Neural crest cell (in vitro differentiated cells): ENCODE results near the gene ZC3H4. TPM values are rescaled to one million over a fixed set of nuclear protein-coding genes. Genes with fewer than 3 reads are reported as not detected.

ENCODE experiments used
- DNase-seq: peaks from one replicate; pipeline ENCODE4 v3.0.0; 2021; ENCODE audit warnings: low read depth, mixed read lengths, low spot score
- H3K27ac Mint-ChIP-seq: one replicate; pipeline ENCODE4 v1.8.0; 2021; ENCODE audit warnings: mild to moderate bottlenecking, mixed read lengths; ENCODE audit not compliant: unreplicated experiment
- H3K27me3 Mint-ChIP-seq: 2 replicates; pipeline ENCODE4 v1.8.0; 2021; ENCODE audit warnings: low read depth, mild to moderate bottlenecking, mixed read lengths
- H3K36me3 Mint-ChIP-seq: 2 replicates; pipeline ENCODE4 v1.8.0; 2021; ENCODE audit warnings: low read depth, mild to moderate bottlenecking, mixed read lengths
- H3K4me1 Mint-ChIP-seq: 2 replicates; pipeline ENCODE4 v1.8.0; 2021; ENCODE audit warnings: mixed read lengths
- H3K4me3 Mint-ChIP-seq: one replicate; pipeline ENCODE4 v1.8.0; 2021; ENCODE audit warnings: mild to moderate bottlenecking, mixed read lengths
- H3K9me3 Mint-ChIP-seq: 2 replicates; pipeline ENCODE4 v1.8.0; 2021; ENCODE audit warnings: mixed read lengths
- total RNA-seq: library from RNA; stranded (reverse); gene quantifications from 2 replicates; pipeline ENCODE4 v1.2.1, GENCODE V29; 2021
- TF ChIP-seq, protein P1 (sequence below): fragments of 200-600 bp; sonication (generic); conservative IDR thresholded peaks from 2 replicates; pipeline ENCODE4 v1.5.0; 2021; ENCODE audit warnings: antibody characterized with exemption, mild to moderate bottlenecking

Gene ZC3H4
- total RNA-seq, 1 donor from 2014 or later, result 104 TPM

DNA sequence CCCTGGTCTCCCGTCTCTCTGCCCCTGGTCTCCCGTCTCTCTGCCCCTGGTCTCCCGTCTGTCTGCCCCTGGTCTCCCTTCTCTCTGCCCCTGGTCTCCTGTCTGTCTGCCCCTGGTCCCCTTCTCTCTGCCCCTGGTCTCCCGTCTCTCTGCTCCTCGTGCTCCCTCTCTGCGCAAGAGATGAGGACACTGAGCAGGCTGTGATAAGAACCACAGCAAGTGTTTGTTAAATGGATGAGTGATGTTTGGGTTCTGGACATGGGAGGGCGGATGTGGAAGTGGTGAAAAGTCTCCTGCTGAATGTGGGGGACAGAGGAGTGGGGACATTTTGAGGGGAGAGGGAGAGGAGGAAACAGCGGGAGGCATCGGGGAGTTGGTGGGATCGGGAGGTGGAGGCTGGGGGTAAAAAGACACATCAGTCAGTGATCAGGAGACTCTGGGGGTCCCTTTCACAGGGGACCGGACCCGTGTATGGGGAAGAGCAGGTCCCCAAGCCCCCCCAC, 85.9 kb downstream of the ZC3H4 start:
- Mint-ChIP-seq H3K27me3 (peaks cover 96% of the 10 kb centered on the region), H3K4me3 (no peak overlapping the region), H3K27ac (no peak overlapping the region)

DNA sequence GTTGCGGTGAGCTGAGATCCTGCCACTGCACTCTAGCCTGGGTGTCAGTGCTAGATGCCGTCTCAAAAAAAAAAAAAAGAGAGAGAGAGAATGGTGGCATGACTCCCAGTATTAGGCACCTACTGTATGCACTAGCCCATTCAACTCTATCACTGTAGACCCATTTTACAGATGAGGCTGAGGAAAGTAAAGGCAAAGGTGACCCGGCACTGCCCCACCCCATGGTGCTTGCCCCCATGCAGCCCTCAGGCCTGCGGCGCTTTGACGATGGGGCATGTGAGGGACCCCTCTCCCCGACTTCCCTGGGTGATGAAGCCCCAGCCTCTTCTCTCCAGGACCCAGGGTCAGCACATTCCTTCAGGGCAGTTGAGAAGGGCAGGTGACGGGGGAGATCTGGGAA, 86.7 kb downstream of the ZC3H4 start:
- TF ChIP-seq, protein P1, sequence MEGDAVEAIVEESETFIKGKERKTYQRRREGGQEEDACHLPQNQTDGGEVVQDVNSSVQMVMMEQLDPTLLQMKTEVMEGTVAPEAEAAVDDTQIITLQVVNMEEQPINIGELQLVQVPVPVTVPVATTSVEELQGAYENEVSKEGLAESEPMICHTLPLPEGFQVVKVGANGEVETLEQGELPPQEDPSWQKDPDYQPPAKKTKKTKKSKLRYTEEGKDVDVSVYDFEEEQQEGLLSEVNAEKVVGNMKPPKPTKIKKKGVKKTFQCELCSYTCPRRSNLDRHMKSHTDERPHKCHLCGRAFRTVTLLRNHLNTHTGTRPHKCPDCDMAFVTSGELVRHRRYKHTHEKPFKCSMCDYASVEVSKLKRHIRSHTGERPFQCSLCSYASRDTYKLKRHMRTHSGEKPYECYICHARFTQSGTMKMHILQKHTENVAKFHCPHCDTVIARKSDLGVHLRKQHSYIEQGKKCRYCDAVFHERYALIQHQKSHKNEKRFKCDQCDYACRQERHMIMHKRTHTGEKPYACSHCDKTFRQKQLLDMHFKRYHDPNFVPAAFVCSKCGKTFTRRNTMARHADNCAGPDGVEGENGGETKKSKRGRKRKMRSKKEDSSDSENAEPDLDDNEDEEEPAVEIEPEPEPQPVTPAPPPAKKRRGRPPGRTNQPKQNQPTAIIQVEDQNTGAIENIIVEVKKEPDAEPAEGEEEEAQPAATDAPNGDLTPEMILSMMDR, result no peak
- no peaks in the 10 kb centered on the region for H3K9me3 Mint-ChIP-seq
- no peak for DNase-seq
- H3K36me3 Mint-ChIP-seq, result no peaks in the 10 kb centered on the region
- H3K27me3 Mint-ChIP-seq, result peaks cover 96% of the 10 kb centered on the region
- H3K4me1 Mint-ChIP-seq, result peaks cover 11% of the 10 kb centered on the region
- no peak overlapping the region for H3K4me3 Mint-ChIP-seq
- H3K27ac Mint-ChIP-seq, result no peak overlapping the region

More for the DNA sequence above, 85.9 kb downstream of the ZC3H4 start:
- Mint-ChIP-seq H3K36me3 (no peaks in the 10 kb centered on the region), H3K4me1 (peaks cover 11% of the 10 kb centered on the region), H3K9me3 (no peaks in the 10 kb centered on the region)
- DNase-seq, result no peak
- TF ChIP-seq, protein P1, result no peak

DNA sequence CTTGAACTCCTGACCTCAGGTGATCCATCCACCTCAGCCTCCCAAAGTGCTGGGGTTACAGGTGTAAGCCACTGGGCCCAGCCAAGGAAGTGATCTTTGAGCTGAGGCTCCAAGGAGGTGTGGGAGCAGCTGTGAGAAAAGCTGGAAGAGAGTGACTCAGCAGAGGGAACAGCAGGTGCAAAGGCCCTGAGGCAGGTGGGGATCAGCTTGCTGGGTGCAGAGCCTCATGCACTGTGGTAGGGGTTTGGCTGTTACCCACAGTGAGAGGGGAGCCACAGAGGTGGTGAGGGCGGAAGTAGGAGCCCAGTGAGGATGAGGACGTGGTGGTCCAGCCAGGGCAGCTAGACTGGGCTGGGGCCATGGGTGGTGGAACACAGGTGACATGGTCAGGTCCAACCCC, 87.4 kb downstream of the ZC3H4 start:
- H3K27me3 Mint-ChIP-seq, result peaks cover 96% of the 10 kb centered on the region
- TF ChIP-seq, protein P1, result no peak
- H3K9me3 Mint-ChIP-seq, result no peaks in the 10 kb centered on the region
- no peaks in the 10 kb centered on the region for H3K36me3 Mint-ChIP-seq
- no peak for DNase-seq
- H3K27ac Mint-ChIP-seq, result no peak overlapping the region
- no peak overlapping the region for H3K4me3 Mint-ChIP-seq
- peaks cover 13% of the 10 kb centered on the region for H3K4me1 Mint-ChIP-seq

DNA sequence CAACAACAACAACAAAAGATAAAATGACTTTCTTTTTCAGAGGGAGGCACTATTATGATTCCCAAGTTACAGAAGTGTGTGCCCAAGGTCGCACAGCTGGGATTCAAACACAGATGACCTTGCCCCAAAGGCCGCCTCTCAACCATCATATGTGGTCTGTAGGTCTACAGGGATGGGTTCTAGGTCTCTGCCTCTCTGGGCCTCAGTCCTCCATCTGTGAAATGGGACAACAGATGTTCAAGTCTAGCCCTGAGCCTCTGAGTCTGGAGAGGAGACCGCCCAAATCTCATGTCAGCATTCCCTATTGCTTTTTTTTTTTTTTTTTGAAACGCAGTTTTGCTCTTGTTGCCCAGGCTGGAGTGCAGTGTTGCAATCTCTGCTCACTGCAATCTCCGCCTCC, 89.1 kb downstream of the ZC3H4 start:
- Mint-ChIP-seq H3K27me3 (peaks cover 92% of the 10 kb centered on the region), H3K27ac (no peak overlapping the region), H3K4me1 (peaks cover 15% of the 10 kb centered on the region), H3K4me3 (no peak overlapping the region), H3K9me3 (no peaks in the 10 kb centered on the region), H3K36me3 (no peaks in the 10 kb centered on the region)
- TF ChIP-seq, protein P1, result no peak
- no peak for DNase-seq

DNA sequence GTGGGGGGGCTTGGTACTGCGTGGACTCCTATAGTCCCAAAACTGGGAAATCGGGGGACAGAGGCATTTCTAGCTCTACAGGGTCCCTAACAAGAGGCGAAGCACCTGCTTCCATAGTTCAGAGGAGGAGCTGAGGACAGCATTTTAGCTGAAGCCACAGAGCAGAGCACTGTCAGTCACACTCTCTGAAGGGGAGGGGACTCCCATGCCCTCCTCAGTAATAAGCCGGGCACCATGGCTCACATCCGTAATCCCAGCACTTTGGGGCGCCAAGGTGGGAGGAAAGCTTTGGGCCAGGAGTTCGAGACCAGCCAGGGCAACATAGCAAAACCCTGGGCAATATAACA, 90.2 kb downstream of the ZC3H4 start:
- H3K27ac Mint-ChIP-seq, result no peak overlapping the region
- H3K36me3 Mint-ChIP-seq, result no peaks in the 10 kb centered on the region
- no peaks in the 10 kb centered on the region for H3K9me3 Mint-ChIP-seq
- peak overlapping the region; percentile 67 for H3K4me3 Mint-ChIP-seq
- H3K27me3 Mint-ChIP-seq, result peaks cover 93% of the 10 kb centered on the region
- H3K4me1 Mint-ChIP-seq, result peaks cover 15% of the 10 kb centered on the region
- TF ChIP-seq, protein P1, result no peak
- no peak for DNase-seq
